Hair follicle dermal papilla cell (primary cell): ENCODE measurements around the gene TMEM9. TPM values are rescaled to one million over a fixed set of nuclear protein-coding genes. Genes with fewer than 3 reads are reported as not detected.

Experiments
- total RNA-seq: library from RNA; depleted of rRNA; stranded (reverse); fragments of >200 nt; gene quantifications from 2 replicates; pipeline ENCODE4 v1.2.3, GENCODE V29; 2012

Gene TMEM9
- 50.6 and 61.2 TPM in 2 replicates for total RNA-seq

GRCh38 chr1:201154389-201155165, at the start of gene TMEM9:
TMEM9 (minus strand) TSS chr1:201154474; CDS start chr1:201153923, 551 bp downstream.

GRCh38 chr1:201190624-201191051, 36.4 kb upstream of the TMEM9 start, which contains the start of gene IGFN1:
IGFN1 (plus strand) TSS chr1:201190824; CDS start chr1:201193294, 2,470 bp downstream.

GRCh38 chr1:201126832-201127754, 27.2 kb downstream of the TMEM9 start, which contains the start of gene ASCL5:
ASCL5 (minus strand) TSS chr1:201127184; CDS start chr1:201115372, 11,812 bp downstream.

GRCh38 chr1:201112173-201112731, 42.0 kb downstream of the TMEM9 start, which contains the start of gene CACNA1S:
CACNA1S (minus strand) TSS chr1:201112426; CDS start chr1:201112339, 87 bp downstream.

Other genes with a start within 250 kb of the TMEM9 start
- 0.12 and 0.16 TPM in 2 replicates for gene KIF21B, start 130.8 kb downstream of the TMEM9 start, total RNA-seq
- not detected in 2 replicates for gene CACNA1S, start 42.0 kb downstream of the TMEM9 start, total RNA-seq
- not detected in 2 replicates for gene ASCL5, start 27.3 kb downstream of the TMEM9 start, total RNA-seq
- gene IGFN1, start 36.4 kb upstream of the TMEM9 start, total RNA-seq = not detected in 2 replicates
- gene PKP1, start 129.0 kb upstream of the TMEM9 start, total RNA-seq = 0.16 and 0.24 TPM in 2 replicates
- gene TNNT2, start 223.2 kb upstream of the TMEM9 start, total RNA-seq = not detected in 2 replicates
- 0.16 TPM in 1 of 2 replicates, not detected in the other for gene LAD1, start 244.8 kb upstream of the TMEM9 start, total RNA-seq